Measurements from ENCODE around the gene DCBLD1. TPM values are rescaled to one million over a fixed set of nuclear protein-coding genes. Genes with fewer than 3 reads are reported as not detected.

The DCBLD1 gene
- total and polyA plus RNA-seq, 7 donors, result 2.3 to 16.3 (median 6.8) TPM

GRCh38 chr6:117544716-117545115 lies 62.2 kb downstream of the DCBLD1 start:
- Histone ChIP-seq H3K36me3 (peaks cover 0 to 3% (median 0%) of the 10 kb centered on the region in 4 donors), H3K4me3 (no peak overlapping the region), H3K27ac (no peak overlapping the region), H3K9me3 (no peaks in the 10 kb centered on the region), H3K4me1 (peaks cover 0 to 17% (median 9%) of the 10 kb centered on the region in 4 donors), H3K27me3 (no peaks in the 10 kb centered on the region)
- DNase-seq, result no peak
- intact Hi-C loops (cut with DNase I), result loop anchor here (5.0 kb wide), 1 partner anchor 62 kb away; the partner anchor contains the start of gene DCBLD1
- no peak for TF ChIP-seq EP300 (IDR thresholded peaks at IDR 0.05)
- no peak for TF ChIP-seq CTCF (IDR thresholded peaks at IDR 0.05)
- TF ChIP-seq POLR2A (IDR thresholded peaks at IDR 0.05), result no peak
- TF ChIP-seq POLR2AphosphoS5 (IDR thresholded peaks at IDR 0.05), result no peak
- WGBS, 2 donors, result 71 to 79% methylated on average over 3 of the region's 3 CpGs

- H3K9me3 ChIP-seq, result no peaks in the 10 kb centered on the region
- WGBS, 2 donors, result 91 to 96% methylated on average over 4 of the region's 4 CpGs
- peaks cover 0 to 17% (median 9%) of the 10 kb centered on the region in 4 donors for H3K4me1 ChIP-seq
- peaks cover 0 to 3% (median 0%) of the 10 kb centered on the region in 4 donors for H3K36me3 ChIP-seq
- no peak for DNase-seq
- intact Hi-C loops (cut with DNase I), result loop anchor here (5.0 kb wide), 1 partner anchor 63 kb away; the partner anchor contains the start of gene DCBLD1
- TF ChIP-seq CTCF (IDR thresholded peaks at IDR 0.05) (no peak), POLR2AphosphoS5 (IDR thresholded peaks at IDR 0.05) (no peak)
- H3K27ac ChIP-seq, result no peak overlapping the region
- H3K27me3 ChIP-seq, result no peaks in the 10 kb centered on the region
- H3K4me3 ChIP-seq, result no peak overlapping the region
Observed at GRCh38 chr6:117545161-117545595, 62.7 kb downstream of the DCBLD1 start.

- H3K4me1 ChIP-seq, result peaks cover 0 to 17% (median 9%) of the 10 kb centered on the region in 4 donors
- no peaks in the 10 kb centered on the region for H3K36me3 ChIP-seq
- WGBS, 2 donors, result 88 to 92% methylated on average over 5 of the region's 5 CpGs
- H3K27me3 ChIP-seq, result no peaks in the 10 kb centered on the region
- TF ChIP-seq POLR2A (IDR thresholded peaks at IDR 0.05) (no peak), CTCF (IDR thresholded peaks at IDR 0.05) (no peak), EP300 (IDR thresholded peaks at IDR 0.05) (no peak), POLR2AphosphoS5 (IDR thresholded peaks at IDR 0.05) (no peak)
- H3K27ac ChIP-seq, result no peak overlapping the region
- H3K4me3 ChIP-seq, result no peak overlapping the region
- H3K9me3 ChIP-seq, result no peaks in the 10 kb centered on the region
- intact Hi-C loops (cut with DNase I), result loop anchor here (5.0 kb wide), 1 partner anchor 64 kb away; the partner anchor contains the start of gene DCBLD1
- DNase-seq, result no peak
Observed at GRCh38 chr6:117546674-117547073, 64.2 kb downstream of the DCBLD1 start.

GRCh38 chr6:117547688-117548621 lies 65.5 kb downstream of the DCBLD1 start:
- peak; percentile 74 for DNase-seq
- Histone ChIP-seq H3K27ac (peak overlapping the region; percentile 31 to 64 (median 48)), H3K36me3 (no peaks in the 10 kb centered on the region), H3K27me3 (no peaks in the 10 kb centered on the region), H3K4me1 (peaks cover 0 to 17% (median 9%) of the 10 kb centered on the region in 4 donors), H3K9me3 (no peaks in the 10 kb centered on the region), H3K4me3 (peak overlapping the region; percentile 31 to 57 (median 46))
- intact Hi-C loops (cut with DNase I), result loop anchor here (5.0 kb wide), 1 partner anchor 66 kb away; the partner anchor contains the start of gene DCBLD1
- WGBS, 2 donors, result 46 to 88% methylated on average over 64 of the region's 64 CpGs
- TF ChIP-seq CTCF (IDR thresholded peaks at IDR 0.05), result no peak
- no peak for TF ChIP-seq EP300 (IDR thresholded peaks at IDR 0.05)
- TF ChIP-seq POLR2A (IDR thresholded peaks at IDR 0.05), result no peak
- TF ChIP-seq POLR2AphosphoS5 (IDR thresholded peaks at IDR 0.05), result no peak
